Heart left ventricle (tissue), 13 donors: Measurements from ENCODE around the gene KCNK17.

Experiments used
- CTCF ChIP-seq, 12 donors: fragments of 200-600 bp; sonication (generic) in 4 of 12; IDR thresholded peaks; one replicate each; pipeline versions ENCODE4 v1.5.0 to v1.8.0; 2018 to 2022; ENCODE audit warnings: antibody characterized with exemption in 12 of 12, mild to moderate bottlenecking in 5 of 12
- POLR2A ChIP-seq, 2 donors: fragments of 450-650 bp; IDR thresholded peaks; one replicate each; pipeline ENCODE4 v1.6.1; 2017; ENCODE audit warnings: antibody characterized with exemption in 2 of 2, mild to moderate bottlenecking in 2 of 2, moderate library complexity in 2 of 2
- donor health status: ischemic (EF 13 %, LVEDD 7.1; RV severe dilation, severe dysfunction).
- donor health status: DM: no; HTN: yes; CAD: no.
- donor health status: DM: no; HTN: no; CAD: no.
- donor health status: ischemic (EF 25% LVEDD 6.9; RV normal size, moderate dysfunction).
- donor health status: ischemic (EF 25% LVEDD 5.7; RV mildly dilated, moderate dysfunction).
- donor health status: ischemic (EF 35%, LVEDD 5.7; RV mildly dilated, moderate dysfunction).
- donor health status: nonischemic (EF 11% LVEDD 7.7; RV severe dilation, severe dysfunction).
- donor health status: DM: yes; HTN: yes; CAD: no.
- donor health status: PGD.
- donor health status: ischemic (EF 29% LVEDD 5.4; RV normal size, mild dysfunction).
- donor health status: nonischemic (EF 23%, LVEDD 6.1; RV moderate dilation, normal function).

GRCh38 chr6:39341352-39341751, 27.1 kb upstream of the KCNK17 start:
- TF ChIP-seq POLR2A (IDR thresholded peaks at IDR 0.05) (no peak), CTCF (IDR thresholded peaks at IDR 0.05) (no peak)
